HG03135 (cell line): ENCODE measurements around the gene GMDS.
A peak's percentile ranks its signal among the peaks of the same experiment; 100 is the strongest.

Experiments used
- ATAC-seq: cut with Tn5 transposase; IDR thresholded peaks from one replicate; pipeline ENCODE4 v1.9.1; 2021; ENCODE audit warnings: mild to moderate bottlenecking, moderate library complexity; ENCODE audit not compliant: unreplicated experiment

GMDS gene

GRCh38 chr6:2104524-2104880 lies 140.9 kb downstream of the GMDS start:
- ATAC-seq = no peak

DNA sequence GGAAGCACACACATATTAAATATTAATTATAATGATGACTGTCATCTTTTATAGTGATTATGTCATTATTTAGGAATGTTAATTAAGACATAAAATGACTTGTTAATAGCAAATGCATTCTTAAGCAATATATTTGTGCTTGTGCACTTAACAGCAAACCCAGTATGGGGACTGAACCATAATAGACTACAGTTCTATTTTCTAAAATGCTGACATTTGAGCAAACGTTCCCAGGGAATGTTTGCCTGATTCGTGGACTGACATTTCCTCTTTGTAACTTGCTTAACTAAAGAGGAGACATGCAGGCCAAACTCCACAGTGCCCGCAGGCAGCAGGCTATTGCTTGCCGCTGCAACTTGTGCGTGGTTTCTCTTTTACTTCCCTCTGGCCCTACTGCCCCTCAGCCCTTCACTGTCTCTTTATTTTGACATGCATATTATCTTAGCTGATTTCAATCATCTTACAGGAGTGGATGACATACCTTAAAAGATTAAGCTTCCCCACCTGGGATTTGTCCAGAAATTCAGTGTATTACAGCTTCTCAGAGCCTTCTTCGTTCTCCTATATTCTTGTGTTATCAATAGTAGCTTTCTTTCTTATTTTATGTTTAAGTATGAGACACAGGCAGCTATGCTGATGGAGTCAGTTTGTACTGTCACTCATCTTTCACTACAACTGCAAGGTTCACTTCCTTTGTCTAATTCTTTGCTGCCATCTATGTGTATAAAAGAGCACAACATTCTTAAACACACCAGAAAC lies 141.5 kb downstream of the GMDS start:
- ATAC-seq = no peak

- no peak for ATAC-seq
Measured at GRCh38 chr6:2102966-2103365, 142.4 kb downstream of the GMDS start.

- no peak for ATAC-seq
Measured at GRCh38 chr6:2102316-2102883, 143.0 kb downstream of the GMDS start.

- ATAC-seq = no peak
Measured at GRCh38 chr6:2101213-2101612, 144.2 kb downstream of the GMDS start.

DNA sequence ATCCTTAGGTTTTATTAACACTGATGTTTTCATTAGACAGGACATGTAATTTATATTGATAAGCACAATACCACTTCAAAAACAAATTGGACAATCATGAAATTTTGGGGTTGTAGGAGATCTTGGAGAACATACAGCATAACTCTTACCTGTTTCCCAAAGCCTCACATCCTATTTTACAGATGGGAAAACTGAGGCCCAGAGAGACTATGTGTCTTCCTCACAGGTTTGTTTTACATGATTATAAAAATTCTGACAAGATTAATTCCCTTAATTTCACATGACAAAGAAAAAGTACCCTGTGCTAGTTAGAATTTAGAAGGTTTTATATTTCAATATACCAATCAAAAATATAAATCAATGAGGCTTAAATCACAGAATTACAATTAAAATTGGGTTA lies 145.5 kb downstream of the GMDS start:
- ATAC-seq = no peak

DNA sequence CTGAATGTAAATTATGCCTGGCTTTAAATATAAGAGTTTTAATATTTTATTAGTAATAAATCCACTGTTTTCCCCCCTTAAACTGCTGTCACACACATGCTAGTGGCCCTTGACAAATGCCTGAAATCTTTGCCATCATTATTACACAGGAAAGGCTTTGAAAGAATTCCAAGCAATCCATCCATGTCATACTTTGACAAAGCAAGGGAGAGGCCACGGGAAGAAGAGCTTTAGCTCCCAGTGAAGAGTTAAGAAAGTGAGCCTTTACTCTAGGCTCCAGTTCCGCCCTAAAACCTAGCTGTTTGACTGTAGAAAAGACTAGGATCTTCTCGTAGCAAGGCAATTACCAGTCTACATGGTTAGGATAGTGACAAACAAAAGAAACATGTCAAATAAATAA lies 147.9 kb downstream of the GMDS start:
- no peak for ATAC-seq

DNA sequence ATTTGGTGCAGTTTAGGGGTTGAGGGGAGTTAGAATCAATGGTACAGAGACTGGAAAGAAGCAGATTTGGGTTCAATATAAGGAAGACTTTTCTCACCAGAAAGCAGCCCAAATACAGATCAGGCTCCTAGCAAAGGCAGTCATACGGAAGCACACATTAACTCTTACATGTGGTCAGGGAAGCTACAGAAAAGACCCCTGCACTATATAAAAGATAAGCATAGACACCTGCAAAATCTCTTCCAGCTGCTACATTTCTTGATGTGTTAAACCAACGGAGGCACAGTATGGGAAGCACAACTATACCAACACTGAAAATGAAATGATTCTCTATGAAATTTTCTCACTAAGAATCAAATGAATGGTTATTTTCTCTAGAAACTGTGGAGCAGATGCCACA lies 150.8 kb downstream of the GMDS start:
- no peak for ATAC-seq

DNA sequence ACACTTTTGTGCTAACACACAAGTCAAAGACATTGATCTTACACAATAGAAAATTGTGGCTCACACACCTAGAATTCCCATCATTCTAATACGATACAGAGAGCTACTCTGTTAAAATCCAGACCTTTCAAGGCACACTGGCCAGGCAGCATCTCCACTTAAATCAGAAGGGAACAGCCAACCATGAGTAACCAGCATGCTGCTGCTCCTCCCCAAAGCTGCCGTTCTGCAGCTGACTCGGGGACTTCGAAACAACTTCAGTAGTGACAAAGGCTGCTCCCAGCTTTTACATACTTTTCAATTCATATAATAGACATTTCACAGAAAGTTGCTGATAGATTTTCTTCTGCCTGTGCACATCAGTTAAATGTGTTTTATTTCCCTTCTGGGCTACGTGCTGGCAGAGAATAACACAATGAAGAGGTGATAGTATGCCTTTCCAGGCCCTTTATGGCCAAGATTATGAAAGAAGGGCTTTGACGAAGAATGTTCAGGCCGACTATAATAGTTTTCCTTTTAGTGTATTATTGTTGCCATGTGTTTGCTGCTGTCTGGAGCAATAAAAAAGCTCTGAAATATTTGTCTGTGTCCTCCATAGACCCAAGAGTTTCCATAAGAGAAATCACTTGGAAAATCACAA lies 159.0 kb downstream of the GMDS start:
- no peak for ATAC-seq

GRCh38 chr6:2085657-2086056 lies 159.7 kb downstream of the GMDS start:
- no peak for ATAC-seq

DNA sequence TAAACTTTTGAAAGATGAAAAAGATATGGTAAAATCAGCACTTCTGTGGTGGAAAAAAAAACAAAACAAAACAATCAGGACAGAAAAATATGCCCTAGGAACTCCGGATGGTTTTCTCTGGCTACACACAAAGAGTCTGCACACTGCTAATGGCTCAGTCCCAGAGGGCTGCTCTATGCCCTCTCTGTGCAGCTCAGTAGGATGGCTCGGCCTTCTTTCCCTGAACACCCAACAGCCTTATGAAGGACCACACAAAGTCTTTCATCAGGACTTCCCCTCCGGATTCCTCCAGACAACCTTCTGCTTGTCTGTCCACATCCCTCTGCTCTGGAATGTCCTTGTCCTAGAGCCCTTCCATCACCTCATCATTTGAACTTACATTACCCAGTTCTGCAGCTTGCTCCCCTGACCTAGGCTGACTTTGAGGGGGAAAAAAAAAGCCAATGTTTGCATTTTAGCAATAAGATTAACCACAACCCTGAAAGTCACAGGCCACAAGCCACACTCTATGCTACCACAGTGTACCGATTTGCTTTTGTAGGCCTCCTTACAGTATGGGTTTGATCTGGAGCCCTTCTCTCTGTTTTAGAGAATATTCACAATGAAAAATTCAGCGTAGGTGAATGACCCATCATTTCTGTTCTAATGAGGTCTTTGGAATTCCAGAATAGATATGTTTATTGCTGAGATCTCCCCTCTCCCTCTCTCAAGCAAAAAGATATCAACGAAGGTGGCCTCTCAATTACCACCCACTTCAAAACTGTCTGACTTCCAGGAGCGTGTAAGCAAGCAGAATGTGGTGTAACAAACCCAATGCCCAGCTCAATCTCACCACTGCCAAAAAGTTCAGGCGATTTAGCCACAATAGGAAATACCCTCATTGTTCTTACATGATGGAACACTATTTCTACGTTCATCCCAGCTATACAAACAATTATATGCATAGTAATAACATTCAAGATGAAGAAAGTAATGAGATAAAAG lies 164.0 kb downstream of the GMDS start:
- peak; percentile 77 for ATAC-seq

DNA sequence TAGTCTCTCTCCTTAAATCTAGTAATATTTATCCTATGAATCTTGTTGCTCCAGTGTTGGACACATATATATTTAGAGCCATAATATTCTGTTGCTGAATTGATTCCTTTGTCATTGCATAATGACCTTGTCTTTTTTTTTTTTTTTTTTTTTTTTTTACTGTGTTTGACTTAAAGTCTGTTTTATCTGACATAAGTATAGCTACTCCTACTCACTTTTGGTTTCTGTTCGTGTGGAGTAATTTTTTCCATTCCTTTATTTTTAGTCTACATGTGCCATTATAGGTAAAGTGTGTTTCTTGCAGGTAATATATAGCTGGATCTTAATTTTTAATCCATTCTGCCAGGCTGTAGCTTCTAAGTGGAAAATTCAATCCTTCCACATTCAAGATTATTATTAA lies 166.5 kb downstream of the GMDS start:
- no peak for ATAC-seq

DNA sequence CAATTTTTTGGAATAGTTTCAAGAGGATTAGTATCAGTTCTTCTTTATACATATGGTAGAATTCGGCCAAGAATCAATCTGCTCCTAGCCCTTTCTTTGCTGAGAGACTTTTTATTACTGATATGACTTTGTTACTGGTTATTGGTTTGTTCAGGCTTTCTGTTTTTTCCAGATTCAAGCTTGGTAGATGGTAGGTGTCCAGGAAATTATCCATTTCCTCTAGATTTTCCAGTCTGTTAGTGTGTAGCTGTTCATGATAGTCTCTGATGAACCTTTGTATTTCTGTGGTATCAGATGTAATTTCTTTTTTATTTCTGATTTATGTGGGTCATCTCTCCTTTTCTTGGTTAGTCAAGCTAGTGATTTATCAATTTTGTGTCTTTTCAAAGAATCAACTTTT lies 167.6 kb downstream of the GMDS start:
- ATAC-seq = no peak

DNA sequence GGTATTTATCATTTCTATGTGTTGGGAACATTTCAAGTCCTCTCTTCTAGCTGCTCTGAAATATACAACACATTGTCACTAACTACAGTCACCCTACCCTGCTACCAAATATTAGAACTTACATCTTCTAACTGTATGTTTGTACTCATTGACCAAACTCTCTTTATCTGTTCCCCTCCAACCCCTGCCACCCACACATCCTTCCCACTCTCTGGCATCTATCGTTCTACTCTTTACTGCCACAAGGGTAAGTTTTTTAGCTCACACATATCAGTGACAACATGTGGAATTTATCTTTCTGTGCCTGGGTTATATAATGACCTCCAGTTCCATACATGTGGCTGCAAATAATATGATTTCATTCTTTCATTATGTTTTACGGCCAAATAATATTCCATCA lies 171.9 kb downstream of the GMDS start:
- ATAC-seq = no peak

- ATAC-seq = no peak
Measured at GRCh38 chr6:2072453-2072852, 173.0 kb downstream of the GMDS start.

DNA sequence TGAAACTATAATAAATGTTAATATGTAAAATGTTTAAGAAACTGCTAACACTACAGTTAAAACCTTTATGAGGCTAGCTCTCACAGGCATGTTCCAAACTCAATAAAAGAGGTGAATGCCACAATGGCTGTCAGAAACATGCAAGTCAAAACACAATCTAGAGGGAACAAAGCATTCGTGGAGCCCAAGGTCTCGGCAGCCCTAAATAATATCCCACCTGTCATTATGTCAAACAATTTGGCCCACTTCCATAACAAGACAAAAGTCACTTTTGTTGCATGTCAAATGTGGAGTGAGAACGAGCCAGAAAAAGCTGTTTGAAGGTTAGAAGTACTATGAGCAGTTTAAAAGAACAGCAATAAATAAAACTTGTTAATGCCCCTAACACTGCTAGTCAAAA lies 181.9 kb downstream of the GMDS start:
- ATAC-seq = no peak

DNA sequence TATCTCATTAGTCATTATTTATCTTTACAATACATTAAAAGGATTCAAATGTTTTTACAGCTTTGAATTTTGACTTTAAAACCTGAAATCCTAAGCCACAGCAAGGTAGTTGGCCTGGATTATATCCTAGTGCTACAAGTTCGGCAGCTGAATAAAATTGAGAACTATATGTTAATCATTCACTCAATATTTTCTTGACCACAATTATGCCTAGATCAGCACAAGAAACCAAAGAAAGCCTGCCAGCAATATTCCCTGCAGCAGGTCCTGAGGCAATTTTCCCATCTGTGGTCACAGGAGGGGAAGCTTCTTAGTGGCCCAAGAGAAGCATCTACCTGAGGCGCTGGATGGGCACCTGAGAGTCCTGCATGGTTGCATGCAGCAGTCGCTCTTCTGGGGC lies 183.5 kb downstream of the GMDS start:
- no peak for ATAC-seq

- ATAC-seq = no peak
Measured at GRCh38 chr6:2055911-2056310, 189.5 kb downstream of the GMDS start.

DNA sequence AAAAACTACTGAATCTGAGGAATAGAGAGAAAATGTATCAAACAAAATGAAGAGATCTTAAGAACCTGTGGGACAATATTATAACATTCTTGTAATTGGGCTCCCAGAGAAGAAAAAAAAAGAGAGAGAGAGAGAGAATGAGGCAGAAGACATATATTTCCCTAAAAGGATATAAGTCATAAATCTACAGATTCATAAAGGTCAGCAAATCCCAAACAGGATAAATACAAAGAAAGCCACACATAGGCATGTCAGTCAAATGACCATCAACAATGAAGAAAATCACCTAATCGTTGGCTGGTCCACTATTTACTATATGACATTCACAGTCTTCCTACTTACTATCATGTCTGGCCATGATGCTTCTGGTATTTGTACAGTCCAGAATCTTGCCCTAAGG lies 190.3 kb downstream of the GMDS start:
- no peak for ATAC-seq

- ATAC-seq = no peak
Measured at GRCh38 chr6:2054516-2055067, 190.8 kb downstream of the GMDS start.

DNA sequence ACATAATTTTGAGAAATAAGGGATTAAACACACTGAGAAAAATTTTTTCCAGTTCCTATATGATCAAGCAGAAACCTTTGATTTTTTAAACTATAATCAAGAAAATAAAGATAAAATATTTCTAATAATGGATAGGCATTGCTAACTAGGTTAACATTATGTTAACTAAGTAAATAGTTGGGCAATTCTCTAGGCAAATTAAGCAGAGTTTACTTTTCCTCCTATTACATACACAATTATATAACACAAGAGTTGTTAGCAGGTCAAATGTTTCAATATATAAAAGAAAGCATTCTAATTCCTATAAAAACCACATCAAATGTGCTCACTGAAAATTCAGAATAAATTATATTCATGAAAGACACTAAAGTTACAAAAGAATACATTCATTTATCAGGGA lies 191.7 kb downstream of the GMDS start:
- ATAC-seq = no peak
